HepG2 (cell line): Measurements from ENCODE around the gene BTBD19. TPM values are rescaled to one million over a fixed set of nuclear protein-coding genes. Genes with fewer than 3 reads are reported as not detected.

Source experiments
- ATAC-seq: fragments of 200-7000 bp; cut with Tn5 transposase; 3 replicates; pipeline ENCODE4 v1.9.1; 2020; ENCODE audit warnings: mild to moderate bottlenecking, moderate library complexity
- BruUV-seq: library from RNA; stranded (reverse); fragments of 400-500 nt; replicated peaks from 2 replicates; lab custom pipeline; 2021; lab: Mats Ljungman, UMichigan
- CTCF ChIA-PET: fragments of 300-600 bp; formaldehyde crosslinking; extraction: SDS; loops from one replicate; lab custom pipeline; 2021; ENCODE audit warnings: low total read pairs, inconsistent platforms, low intra/inter-chr PET ratio; lab: Yijun Ruan, JAX
- POLR2A ChIA-PET: fragments of 350-600 bp; sonication (Branson Sonifier 250); formaldehyde crosslinking; loops from one replicate; lab custom pipeline; 2020; ENCODE audit warnings: antibody characterized with exemption, inconsistent platforms; lab: Yijun Ruan, JAX
- DNase-seq: peaks from one replicate; pipeline ENCODE4 v3.0.0-alpha.2; 2015; ENCODE audit warnings: low spot score
- FAIRE-seq: peaks from 3 replicates; lab custom pipeline; 2011; peaks lifted over from hg19 to GRCh38; lab: Jason Lieb, UNC
- H2AFZ ChIP-seq: one replicate; pipeline ENCODE4 v1.6.1; 2011; ENCODE audit warnings: low read length, inconsistent platforms
- H3K27ac ChIP-seq: fragments of 300-600 bp; 3 replicates; pipeline ENCODE4 v1.8.0; 2011; ENCODE audit warnings: mixed run types, mild to moderate bottlenecking, mixed read lengths, low read length, inconsistent platforms; ENCODE audit not compliant: insufficient read depth; ENCODE audit errors: extremely low read length
- H3K27me3 ChIP-seq, 2 experiments: fragments of 200-600 bp in 1 of 2; 2 replicates in 1 of 2; 3 replicates in 1 of 2; pipeline versions ENCODE4 v1.6.0 to v1.8.0; 2011; ENCODE audit warnings: low read length in 2 of 2, mild to moderate bottlenecking in 2 of 2, moderate library complexity in 2 of 2, inconsistent platforms in 1 of 2; ENCODE audit not compliant: insufficient read depth in 2 of 2, control insufficient read depth in 1 of 2
- H3K36me3 ChIP-seq, 2 experiments: fragments of 200-600 bp in 1 of 2; replicated peaks in 1 of 2; 2 replicates in 1 of 2; 3 replicates in 1 of 2; pipeline versions ENCODE4 v1.5.1 to v1.8.0; 2011; ENCODE audit warnings: low read length in 2 of 2, inconsistent platforms in 1 of 2; ENCODE audit not compliant: insufficient read depth in 2 of 2, control insufficient read depth in 1 of 2
- H3K4me1 ChIP-seq: 2 replicates; pipeline ENCODE4 v1.5.1; 2012; ENCODE audit warnings: low read length, inconsistent platforms; ENCODE audit not compliant: insufficient read depth
- H3K4me2 ChIP-seq: 2 replicates; pipeline ENCODE4 v1.6.0; 2011; ENCODE audit warnings: low read depth, low read length, inconsistent platforms
- H3K4me3 ChIP-seq, 3 experiments: fragments of 200-600 bp in 1 of 3; sonication (generic), shearing (Covaris generic) in 1 of 3; replicated peaks in 1 of 3; 2 replicates each; pipeline ENCODE4 v1.5.1; 2011 to 2016; ENCODE audit warnings: low read length in 3 of 3, inconsistent platforms in 2 of 3, low read depth in 2 of 3, mild to moderate bottlenecking in 2 of 3, control low read depth in 1 of 3, mixed read lengths in 1 of 3; ENCODE audit not compliant: insufficient read depth in 1 of 3
- H3K79me2 ChIP-seq: one replicate; pipeline ENCODE4 v1.6.1; 2011; ENCODE audit warnings: low read length, inconsistent platforms; ENCODE audit not compliant: insufficient read depth
- H3K9ac ChIP-seq: 2 replicates; pipeline ENCODE4 v1.6.0; 2011; ENCODE audit warnings: mild to moderate bottlenecking, low read depth, low read length, inconsistent platforms; ENCODE audit not compliant: insufficient read depth
- H3K9me3 ChIP-seq: 2 replicates; pipeline ENCODE4 v1.5.1; 2012; ENCODE audit warnings: mild to moderate bottlenecking, low read length
- H4K20me1 ChIP-seq: 2 replicates; pipeline ENCODE4 v1.6.0; 2011; ENCODE audit warnings: inconsistent platforms, mild to moderate bottlenecking, low read length, moderate library complexity; ENCODE audit not compliant: insufficient read depth
- BATF2 ChIP-seq: sonication (generic); formaldehyde crosslinking; IDR thresholded peaks from 2 replicates; pipeline ENCODE4 v1.8.0; 2022; ENCODE audit warnings: mild to moderate bottlenecking, missing genetic modification reagents, moderate library complexity
- HIVEP1 ChIP-seq: sonication (generic); formaldehyde crosslinking; IDR thresholded peaks from 2 replicates; pipeline ENCODE4 v1.4.0; 2020; ENCODE audit warnings: mild to moderate bottlenecking, missing genetic modification reagents
- TARDBP ChIP-seq: sonication (generic); formaldehyde crosslinking; IDR thresholded peaks from 2 replicates; pipeline ENCODE4 v1.8.0; 2022; ENCODE audit warnings: mild to moderate bottlenecking, missing genetic modification reagents
- ZFP36L2 ChIP-seq: sonication (generic); formaldehyde crosslinking; IDR thresholded peaks from 2 replicates; pipeline ENCODE4 v1.4.0; 2020; ENCODE audit warnings: missing genetic modification reagents
- ZNF557 ChIP-seq: sonication (generic); formaldehyde crosslinking; IDR thresholded peaks from 2 replicates; pipeline ENCODE4 v1.4.0; 2020; ENCODE audit warnings: missing genetic modification reagents
- ZNF709 ChIP-seq: sonication (generic); formaldehyde crosslinking; IDR thresholded peaks from 2 replicates; pipeline ENCODE4 v1.5.0; 2020; ENCODE audit warnings: mild to moderate bottlenecking, missing genetic modification reagents
- WGBS: methylation state at CpG from one replicate; pipeline ENCODE4 v1.1.6; 2017; ENCODE audit warnings: low lambda C conversion rate; 5-methylcytosine and 5-hydroxymethylcytosine counted together
- in situ Hi-C: cut with HindIII; loops from 2 replicates; pipeline ENCODE4 v1.10.0; 2017; ENCODE audit warnings: low pct_unique_long_range_greater_than_20kb; ENCODE audit not compliant: extremely low pct_ligation_motif_present
- intact Hi-C: fragments of 100-400 bp; cut with micrococcal nuclease; formaldehyde crosslinking; loops from one replicate; pipeline ENCODE4 v1.10.0; 2022; ENCODE audit not compliant: unreplicated experiment
- polyA plus RNA-seq, 8 experiments: library from polyadenylated mRNA; depleted of rRNA in 3 of 8; stranded (reverse) in 7 of 8; unstranded in 1 of 8; fragments of >200 nt; fragmentation: Illumina TruSeq in 4 of 8; extraction: Trizol in 4 of 8; gene quantifications; 2 replicates each; pipeline versions ENCODE4 v1.2.1 to v1.2.3, GENCODE V29; 2011 to 2016; ENCODE audit warnings: low read depth in 4 of 8, missing spikeins in 1 of 8, mixed read lengths in 1 of 8; ENCODE audit not compliant: insufficient read depth in 1 of 8
- total RNA-seq, 5 experiments: library from RNA; depleted of rRNA; stranded (reverse); fragments of >200 nt; fragmentation: Illumina TruSeq; extraction: Trizol; gene quantifications; 2 replicates each; pipeline ENCODE4 v1.2.3, GENCODE V29; 2016; ENCODE audit warnings: low read depth in 1 of 5

BTBD19 gene
- total and polyA plus RNA-seq, 2 of the 13 experiments (the other 11 are each of a cell fraction or from before 2014, with no cell fraction given) = 2.7 to 6.7 TPM

GRCh38 chr1:44834328-44834727, 26.0 kb downstream of the BTBD19 start:
- H2AFZ ChIP-seq = no peak overlapping the region
- TF ChIP-seq ZFP36L2 (CRISPR knock-in tag) = no peak
- TF ChIP-seq ZNF557 (CRISPR knock-in tag) = no peak
- TF ChIP-seq HIVEP1 (CRISPR knock-in tag) = no peak
- no peak for TF ChIP-seq TARDBP (CRISPR knock-in tag)
- no peak for TF ChIP-seq BATF2 (CRISPR knock-in tag)
- TF ChIP-seq ZNF709 (CRISPR knock-in tag) = no peak
- H3K4me2 ChIP-seq = no peak overlapping the region
- ChIA-PET CTCF (no interaction called here), POLR2A (interaction anchor here (1.1 kb wide), 1 partner anchor 25 kb away, joined by 3 read pairs; no protein-coding TSS in a partner anchor)
- no peak overlapping the region for H3K27ac ChIP-seq
- in situ Hi-C loops = loop anchor here (10.0 to 25.0 kb wide), 2 partner anchors 178 to 470 kb away; partner anchors contain the start of genes HECTD3 and UROD
- no peak for FAIRE-seq
- H3K4me1 ChIP-seq = peaks cover 72% of the 10 kb centered on the region
- no peaks in the 10 kb centered on the region for H4K20me1 ChIP-seq
- H3K4me3 ChIP-seq = no peak overlapping the region
- no peaks in the 10 kb centered on the region for H3K36me3 ChIP-seq
- no peak overlapping the region for H3K9ac ChIP-seq
- 40% methylated on average over 7 of the region's 7 CpGs for WGBS
- no peaks in the 10 kb centered on the region for H3K79me2 ChIP-seq
- no peaks in the 10 kb centered on the region for H3K9me3 ChIP-seq
- peaks cover 0 to 16% of the 10 kb centered on the region in 2 experiments; a peak in 1 of 5 replicates for H3K27me3 ChIP-seq
- DNase-seq = no peak
- no peak for ATAC-seq
- no TSS peak for BruUV-seq
- intact Hi-C loops = no loop called here
